ENCODE results near the gene ARAP2. TPM values are rescaled to one million over a fixed set of nuclear protein-coding genes. Genes with fewer than 3 reads are reported as not detected.

Gene ARAP2
- total RNA-seq, 1 donor from 2014 or later, result 52.8 TPM

DNA sequence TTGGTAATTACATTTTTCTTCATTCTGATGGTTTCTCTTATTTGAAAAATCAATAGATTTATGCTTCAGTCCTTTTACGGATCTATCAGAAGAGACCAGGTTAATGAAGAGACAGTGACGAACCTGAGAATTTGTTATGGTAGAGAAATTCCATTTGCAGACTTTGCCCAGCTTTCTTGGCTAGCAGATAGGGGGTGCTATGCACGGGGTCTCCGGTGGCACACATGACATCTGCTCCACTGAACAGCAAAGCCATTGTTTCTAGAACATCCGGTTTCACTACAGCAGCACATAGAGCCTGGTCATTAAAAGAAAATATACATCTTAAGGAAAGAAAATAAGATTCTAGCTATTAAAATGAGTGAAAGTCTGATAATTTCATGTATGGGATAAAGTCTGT, 85.1 kb downstream of the ARAP2 start:
- Histone ChIP-seq H3K27me3 (no peaks in the 10 kb centered on the region), H3K36me3 (peaks cover 0 to 10% of the 10 kb centered on the region in 2 donors), H3K27ac (no peak overlapping the region), H3K4me1 (no peaks in the 10 kb centered on the region), H3K9me3 (no peaks in the 10 kb centered on the region), H3K4me3 (no peak overlapping the region)
- intact Hi-C loops (cut with DNase I), result no loop called here
- TF ChIP-seq POLR2A (IDR thresholded peaks at IDR 0.05), result no peak
- TF ChIP-seq, protein P1, sequence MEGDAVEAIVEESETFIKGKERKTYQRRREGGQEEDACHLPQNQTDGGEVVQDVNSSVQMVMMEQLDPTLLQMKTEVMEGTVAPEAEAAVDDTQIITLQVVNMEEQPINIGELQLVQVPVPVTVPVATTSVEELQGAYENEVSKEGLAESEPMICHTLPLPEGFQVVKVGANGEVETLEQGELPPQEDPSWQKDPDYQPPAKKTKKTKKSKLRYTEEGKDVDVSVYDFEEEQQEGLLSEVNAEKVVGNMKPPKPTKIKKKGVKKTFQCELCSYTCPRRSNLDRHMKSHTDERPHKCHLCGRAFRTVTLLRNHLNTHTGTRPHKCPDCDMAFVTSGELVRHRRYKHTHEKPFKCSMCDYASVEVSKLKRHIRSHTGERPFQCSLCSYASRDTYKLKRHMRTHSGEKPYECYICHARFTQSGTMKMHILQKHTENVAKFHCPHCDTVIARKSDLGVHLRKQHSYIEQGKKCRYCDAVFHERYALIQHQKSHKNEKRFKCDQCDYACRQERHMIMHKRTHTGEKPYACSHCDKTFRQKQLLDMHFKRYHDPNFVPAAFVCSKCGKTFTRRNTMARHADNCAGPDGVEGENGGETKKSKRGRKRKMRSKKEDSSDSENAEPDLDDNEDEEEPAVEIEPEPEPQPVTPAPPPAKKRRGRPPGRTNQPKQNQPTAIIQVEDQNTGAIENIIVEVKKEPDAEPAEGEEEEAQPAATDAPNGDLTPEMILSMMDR (IDR thresholded peaks at IDR 0.05), result no peak
- no peak for TF ChIP-seq POLR2AphosphoS5 (IDR thresholded peaks at IDR 0.05; ENCODE audit: insufficient read depth in 1 of 2, low read depth in 1 of 2)
- no peak for DNase-seq (ENCODE audit: extremely low spot score in 2 of 2)

DNA sequence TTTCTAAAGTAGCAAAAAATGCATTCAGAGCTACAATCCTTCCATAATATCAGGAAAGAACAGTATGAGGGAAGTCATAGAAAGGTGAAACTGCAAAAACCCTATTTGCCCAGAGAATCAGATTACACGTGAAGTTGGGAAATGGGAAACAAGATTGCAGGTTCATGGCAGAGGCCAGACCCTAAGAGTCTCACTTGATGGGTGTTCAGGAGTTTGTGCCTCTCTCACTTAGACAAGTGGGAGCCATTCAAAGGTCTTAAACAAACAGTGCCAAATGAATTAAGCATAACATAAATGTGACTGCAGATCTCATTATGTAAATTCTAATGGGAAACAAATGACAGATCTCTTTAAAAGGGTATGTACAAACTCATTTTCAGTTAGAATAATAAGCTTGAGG, 91.6 kb downstream of the ARAP2 start:
- TF ChIP-seq, protein P1 (IDR thresholded peaks at IDR 0.05), result no peak
- TF ChIP-seq POLR2AphosphoS5 (IDR thresholded peaks at IDR 0.05; ENCODE audit: insufficient read depth in 1 of 2, low read depth in 1 of 2) (no peak), POLR2A (IDR thresholded peaks at IDR 0.05) (no peak)
- intact Hi-C loops (cut with DNase I), result no loop called here
- Histone ChIP-seq H3K4me1 (no peaks in the 10 kb centered on the region), H3K36me3 (no peaks in the 10 kb centered on the region), H3K9me3 (no peaks in the 10 kb centered on the region), H3K27me3 (no peaks in the 10 kb centered on the region), H3K4me3 (no peak overlapping the region), H3K27ac (no peak overlapping the region)
- no peak for DNase-seq (ENCODE audit: extremely low spot score in 2 of 2)

DNA sequence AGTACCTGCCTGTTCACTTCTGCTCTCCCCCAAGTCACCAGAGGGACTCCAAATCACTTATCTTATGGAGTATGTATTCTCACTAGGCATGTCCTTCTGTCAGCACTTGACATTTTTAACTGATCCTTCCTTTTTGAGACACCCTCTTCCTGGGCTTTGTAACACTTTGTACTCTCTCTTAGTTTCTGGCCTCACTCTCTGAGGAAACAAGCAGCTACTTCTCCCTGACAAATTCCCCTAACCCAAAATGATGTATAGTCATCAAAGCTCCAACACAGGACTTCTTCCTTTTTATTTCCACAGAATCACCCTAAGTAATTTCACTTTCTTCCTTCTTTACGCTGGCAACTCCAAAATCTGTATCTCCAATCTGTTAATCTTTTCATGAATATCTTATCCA, 101.8 kb downstream of the ARAP2 start:
- H3K36me3 ChIP-seq, result peaks cover 0 to 6% of the 10 kb centered on the region in 2 donors
- H3K9me3 ChIP-seq, result no peaks in the 10 kb centered on the region
- H3K27me3 ChIP-seq, result no peaks in the 10 kb centered on the region
- DNase-seq (ENCODE audit: extremely low spot score in 2 of 2), result no peak
- no peak overlapping the region for H3K4me3 ChIP-seq
- TF ChIP-seq POLR2AphosphoS5 (IDR thresholded peaks at IDR 0.05; ENCODE audit: insufficient read depth in 1 of 2, low read depth in 1 of 2), result no peak
- TF ChIP-seq, protein P1 (IDR thresholded peaks at IDR 0.05), result no peak
- no peaks in the 10 kb centered on the region for H3K4me1 ChIP-seq
- no peak overlapping the region for H3K27ac ChIP-seq
- intact Hi-C loops (cut with DNase I), result no loop called here

DNA sequence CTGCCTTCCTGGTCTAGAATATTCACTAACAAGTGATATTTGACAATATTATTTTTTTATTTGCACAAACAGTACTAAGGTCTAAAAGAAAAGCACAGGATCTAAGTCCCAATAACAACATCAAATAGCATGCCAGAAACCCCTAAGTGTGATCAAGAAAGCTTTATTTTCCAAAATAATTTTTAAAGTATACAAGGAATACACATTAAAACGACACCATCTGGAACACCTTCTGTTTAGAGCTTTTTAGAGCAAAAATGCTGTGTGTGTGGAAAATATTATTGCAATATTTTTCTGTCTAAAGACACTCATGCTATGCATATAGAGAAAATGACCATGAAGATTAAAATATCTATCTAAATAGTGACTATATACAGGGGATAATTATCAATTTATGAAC, 103.1 kb downstream of the ARAP2 start:
- Histone ChIP-seq H3K4me1 (no peaks in the 10 kb centered on the region), H3K27ac (no peak overlapping the region), H3K27me3 (no peaks in the 10 kb centered on the region), H3K9me3 (no peaks in the 10 kb centered on the region), H3K4me3 (no peak overlapping the region), H3K36me3 (no peaks in the 10 kb centered on the region)
- intact Hi-C loops (cut with DNase I), result no loop called here
- TF ChIP-seq POLR2AphosphoS5 (IDR thresholded peaks at IDR 0.05; ENCODE audit: insufficient read depth in 1 of 2, low read depth in 1 of 2) (no peak), POLR2A (IDR thresholded peaks at IDR 0.05) (no peak)
- TF ChIP-seq, protein P1 (IDR thresholded peaks at IDR 0.05), result no peak
- DNase-seq (ENCODE audit: extremely low spot score in 2 of 2), result no peak

DNA sequence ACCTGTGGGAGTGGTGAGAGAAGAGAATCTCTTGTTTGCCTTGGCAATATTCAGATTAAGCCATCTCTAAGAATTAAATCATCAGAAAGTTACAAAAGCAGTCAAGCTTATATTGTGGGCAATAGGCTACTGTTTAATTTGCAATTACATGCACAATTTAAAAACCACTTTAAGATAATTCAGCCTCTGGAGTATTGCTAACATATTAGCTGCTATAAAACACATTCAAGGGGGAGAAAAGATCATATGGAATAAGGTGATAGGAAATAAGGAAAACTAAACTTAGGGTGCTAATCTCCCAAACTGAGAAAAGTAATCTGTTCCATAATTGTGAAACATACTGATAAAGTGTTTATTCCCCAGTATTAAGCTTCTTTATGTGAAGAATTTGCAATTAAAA, 103.9 kb downstream of the ARAP2 start:
- Histone ChIP-seq H3K36me3 (no peaks in the 10 kb centered on the region), H3K4me3 (no peak overlapping the region), H3K27ac (no peak overlapping the region), H3K4me1 (no peaks in the 10 kb centered on the region), H3K9me3 (no peaks in the 10 kb centered on the region), H3K27me3 (no peaks in the 10 kb centered on the region)
- no peak for TF ChIP-seq POLR2AphosphoS5 (IDR thresholded peaks at IDR 0.05; ENCODE audit: insufficient read depth in 1 of 2, low read depth in 1 of 2)
- intact Hi-C loops (cut with DNase I), result no loop called here
- no peak for DNase-seq (ENCODE audit: extremely low spot score in 2 of 2)

DNA sequence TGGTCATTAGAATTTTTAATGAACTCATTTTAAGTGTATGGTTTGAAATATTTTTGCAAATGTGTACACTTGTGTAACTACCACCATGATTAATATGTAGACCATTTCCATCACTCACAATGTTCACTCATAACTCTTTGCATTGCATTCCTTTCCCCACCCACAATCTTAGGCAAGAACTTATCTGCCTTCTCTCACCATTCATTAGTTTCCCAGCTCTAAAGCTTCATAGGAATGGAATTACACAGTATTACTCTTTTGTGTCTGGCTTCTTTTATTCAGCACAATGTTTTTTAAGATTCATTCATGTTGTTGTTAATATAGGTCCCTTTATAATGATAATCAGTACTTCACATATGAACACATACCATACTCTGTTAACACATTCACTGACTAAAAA, 106.1 kb downstream of the ARAP2 start:
- no peak overlapping the region for H3K4me3 ChIP-seq
- no peaks in the 10 kb centered on the region for H3K36me3 ChIP-seq
- H3K4me1 ChIP-seq, result no peaks in the 10 kb centered on the region
- H3K27ac ChIP-seq, result no peak overlapping the region
- no peaks in the 10 kb centered on the region for H3K27me3 ChIP-seq
- intact Hi-C loops (cut with DNase I), result no loop called here
- DNase-seq (ENCODE audit: extremely low spot score in 2 of 2), result no peak
- TF ChIP-seq POLR2AphosphoS5 (IDR thresholded peaks at IDR 0.05; ENCODE audit: insufficient read depth in 1 of 2, low read depth in 1 of 2), result no peak
- no peak for TF ChIP-seq POLR2A (IDR thresholded peaks at IDR 0.05)
- TF ChIP-seq, protein P1 (IDR thresholded peaks at IDR 0.05), result no peak
- no peaks in the 10 kb centered on the region for H3K9me3 ChIP-seq
